ENCODE results near the gene LRIT2.

The LRIT2 gene

GRCh38 chr10:84225427-84226173 is at the start of gene LRIT2:
TSS of gene LRIT2 (minus strand) at chr10:84225544. CDS start at chr10:84225520, 24 bp downstream.
- DNase-seq (ENCODE audit: low spot score) = no peak

- no peak for DNase-seq (ENCODE audit: low spot score)
These were observed 45.4 kb upstream of the LRIT2 start for GRCh38 chr10:84270708-84271107.

GRCh38 chr10:84269773-84270172 is 44.4 kb upstream of the LRIT2 start:
- DNase-seq (ENCODE audit: low spot score) = no peak

GRCh38 chr10:84269162-84269561 is 43.8 kb upstream of the LRIT2 start:
- DNase-seq (ENCODE audit: low spot score) = no peak

GRCh38 chr10:84267503-84268126 is 42.3 kb upstream of the LRIT2 start:
- no peak for DNase-seq (ENCODE audit: low spot score)

- no peak for DNase-seq (ENCODE audit: low spot score)
These were observed 40.1 kb upstream of the LRIT2 start for GRCh38 chr10:84265418-84265817.

GRCh38 chr10:84264611-84265141 is 39.3 kb upstream of the LRIT2 start:
- DNase-seq (ENCODE audit: low spot score) = peak; percentile 74

GRCh38 chr10:84263716-84264115 is 38.4 kb upstream of the LRIT2 start:
- no peak for DNase-seq (ENCODE audit: low spot score)

GRCh38 chr10:84262190-84262956 is 37.0 kb upstream of the LRIT2 start:
- no peak for DNase-seq (ENCODE audit: low spot score)

GRCh38 chr10:84261236-84261915 is 36.0 kb upstream of the LRIT2 start:
- DNase-seq (ENCODE audit: low spot score) = no peak

- DNase-seq (ENCODE audit: low spot score) = no peak
These were observed 32.8 kb upstream of the LRIT2 start for GRCh38 chr10:84258034-84258695.

GRCh38 chr10:84257343-84258020 is 32.1 kb upstream of the LRIT2 start:
- no peak for DNase-seq (ENCODE audit: low spot score)

- no peak for DNase-seq (ENCODE audit: low spot score)
These were observed 31.4 kb upstream of the LRIT2 start for GRCh38 chr10:84256510-84257342.

- no peak for DNase-seq (ENCODE audit: low spot score)
These were observed 29.5 kb upstream of the LRIT2 start for GRCh38 chr10:84254552-84255478.

GRCh38 chr10:84248794-84249193 is 23.4 kb upstream of the LRIT2 start:
- no peak for DNase-seq (ENCODE audit: low spot score)

GRCh38 chr10:84247496-84247895 is 22.2 kb upstream of the LRIT2 start:
- DNase-seq (ENCODE audit: low spot score) = no peak

- peak; percentile 69 for DNase-seq (ENCODE audit: low spot score)
These were observed 19.4 kb upstream of the LRIT2 start, which contains the start of gene RGR for GRCh38 chr10:84244651-84245270. TSS of gene RGR (plus strand) at chr10:84245053. CDS start at chr10:84245091, 38 bp downstream.

- no peak for DNase-seq (ENCODE audit: low spot score)
These were observed 18.4 kb upstream of the LRIT2 start for GRCh38 chr10:84243759-84244158.
